HCT116 (cell line): ENCODE results near the gene USP53. TPM values are rescaled to one million over a fixed set of nuclear protein-coding genes. Genes with fewer than 3 reads are reported as not detected.
"Not testable (repeated sequence)": the region's sequence is repeated elsewhere in the genome, so short reads cannot be mapped to it uniquely, and the experiment has no call there.

ENCODE experiments used
- ATAC-seq: fragments of 200-7000 bp; cut with Tn5 transposase; 2 replicates; pipeline ENCODE4 v1.9.1; 2020; ENCODE audit warnings: mild to moderate bottlenecking, moderate library complexity
- BruUV-seq: library from RNA; stranded (reverse); fragments of 400-500 nt; replicated peaks from 2 replicates; lab custom pipeline; 2021; lab: Mats Ljungman, UMichigan
- CTCF ChIA-PET: fragments of 300-600 bp; sonication (Branson Sonifier 250); formaldehyde crosslinking; loops from one replicate; lab custom pipeline; 2021; ENCODE audit warnings: antibody characterized with exemption; lab: Charles Lee
- POLR2A ChIA-PET: fragments of 300-600, 350-600 bp; sonication (Branson Sonifier 250); formaldehyde crosslinking; loops from one replicate; lab custom pipeline; 2021; ENCODE audit warnings: antibody characterized with exemption; lab: Charles Lee
- RAD21 ChIA-PET, 2 experiments: fragments of 300-600 bp; sonication (Branson Sonifier 250); formaldehyde crosslinking; loops; one replicate each; lab custom pipeline; 2023; ENCODE audit warnings: low total read pairs in 2 of 2; ENCODE audit not compliant: uncharacterized antibody in 2 of 2, unreplicated experiment in 2 of 2, low non-redundant PET in 1 of 2; lab: Charles Lee
- DNase-seq: peaks from one replicate; pipeline ENCODE4 v3.0.0-alpha.2; 2010; ENCODE audit warnings: low read depth, low spot score
- H2AFZ ChIP-seq: fragments of 200-600 bp; shearing (Covaris generic), sonication (generic); 2 replicates; pipeline ENCODE4 v1.6.1; 2017; ENCODE audit warnings: low read depth, mixed run types, mixed read lengths, antibody characterized with exemption, low read length; ENCODE audit not compliant: poor library complexity, severe bottlenecking
- H3K27ac ChIP-seq: 2 replicates; pipeline ENCODE4 v1.5.1; 2012; ENCODE audit warnings: low read depth, low read length
- H3K27me3 ChIP-seq: fragments of 200-600 bp; sonication (generic); 2 replicates; pipeline ENCODE4 v1.6.1; 2016; ENCODE audit warnings: mixed run types, low read length, mixed read lengths; ENCODE audit not compliant: insufficient read depth
- H3K36me3 ChIP-seq, 2 experiments: fragments of 200-500 bp in 1 of 2; fragments of 200-600 bp in 1 of 2; sonication (Bioruptor generic) in 1 of 2; sonication (generic) in 1 of 2; 2 replicates each; pipeline versions ENCODE4 v1.5.1 to v1.6.1; 2014 to 2016; ENCODE audit warnings: low read length in 2 of 2, inconsistent platforms in 1 of 2, mixed read lengths in 1 of 2, mixed run types in 1 of 2; ENCODE audit not compliant: insufficient read depth in 2 of 2, control insufficient read depth in 1 of 2
- H3K4me1 ChIP-seq, 2 experiments: fragments of 200-600 bp in 1 of 2; sonication (generic) in 1 of 2; 2 replicates each; pipeline versions ENCODE4 v1.5.1 to v1.6.1; 2012 to 2017; ENCODE audit warnings: low read length in 2 of 2, inconsistent platforms in 1 of 2, mild to moderate bottlenecking in 1 of 2, mixed read lengths in 1 of 2, mixed run types in 1 of 2, moderate library complexity in 1 of 2; ENCODE audit not compliant: insufficient read depth in 2 of 2, control insufficient read depth in 1 of 2
- H3K4me2 ChIP-seq: fragments of 200-600 bp; sonication (generic); 2 replicates; pipeline ENCODE4 v1.6.1; 2017; ENCODE audit warnings: mixed run types, low read length, mixed read lengths
- H3K4me3 ChIP-seq, 2 experiments: fragments of 200-600 bp in 1 of 2; sonication (generic) in 1 of 2; replicated peaks in 1 of 2; 2 replicates each; pipeline ENCODE4 v1.5.1; 2011 to 2016; ENCODE audit warnings: low read length in 2 of 2, control low read depth in 1 of 2, low read depth in 1 of 2, mild to moderate bottlenecking in 1 of 2, mixed read lengths in 1 of 2, mixed run types in 1 of 2
- H3K79me2 ChIP-seq: fragments of 200-600 bp; sonication (generic); 2 replicates; pipeline ENCODE4 v1.6.1; 2017; ENCODE audit warnings: mild to moderate bottlenecking, mixed run types, low read length, moderate library complexity, mixed read lengths; ENCODE audit not compliant: insufficient read depth
- H3K9ac ChIP-seq: fragments of 200-600 bp; sonication (generic); 2 replicates; pipeline ENCODE4 v1.6.1; 2016; ENCODE audit warnings: low read length, mixed read lengths
- H3K9me2 ChIP-seq: fragments of 200-600 bp; sonication (generic), shearing (Covaris generic); 2 replicates; pipeline ENCODE4 v1.6.1; 2017; ENCODE audit warnings: mixed run types, mild to moderate bottlenecking, moderate library complexity; ENCODE audit not compliant: insufficient read depth
- H3K9me3 ChIP-seq, 2 experiments: fragments of 200-500 bp in 1 of 2; fragments of 200-600 bp in 1 of 2; sonication (Bioruptor generic) in 1 of 2; sonication (generic) in 1 of 2; 2 replicates each; pipeline ENCODE4 v1.6.1; 2014 to 2017; ENCODE audit warnings: low read length in 2 of 2, mixed read lengths in 2 of 2, inconsistent platforms in 1 of 2, low read depth in 1 of 2, mild to moderate bottlenecking in 1 of 2, mixed run types in 1 of 2, moderate library complexity in 1 of 2; ENCODE audit not compliant: control insufficient read depth in 1 of 2, insufficient read depth in 1 of 2
- H4K20me1 ChIP-seq: fragments of 200-600 bp; sonication (generic), shearing (Covaris generic); 2 replicates; pipeline ENCODE4 v1.6.1; 2017; ENCODE audit warnings: mixed run types, mild to moderate bottlenecking, moderate library complexity; ENCODE audit not compliant: insufficient read depth
- intact Hi-C: fragments of 100-400 bp; cut with micrococcal nuclease; formaldehyde crosslinking; loops from 2 replicates; pipeline ENCODE4 v1.10.0; 2022
- total RNA-seq: library from RNA; stranded (reverse); gene quantifications from one replicate; pipeline ENCODE4 v1.2.1, GENCODE V29; 2021; ENCODE audit not compliant: unreplicated experiment

Gene USP53
- total RNA-seq, 1 experiment from 2014 or later, result 22.0 TPM

DNA sequence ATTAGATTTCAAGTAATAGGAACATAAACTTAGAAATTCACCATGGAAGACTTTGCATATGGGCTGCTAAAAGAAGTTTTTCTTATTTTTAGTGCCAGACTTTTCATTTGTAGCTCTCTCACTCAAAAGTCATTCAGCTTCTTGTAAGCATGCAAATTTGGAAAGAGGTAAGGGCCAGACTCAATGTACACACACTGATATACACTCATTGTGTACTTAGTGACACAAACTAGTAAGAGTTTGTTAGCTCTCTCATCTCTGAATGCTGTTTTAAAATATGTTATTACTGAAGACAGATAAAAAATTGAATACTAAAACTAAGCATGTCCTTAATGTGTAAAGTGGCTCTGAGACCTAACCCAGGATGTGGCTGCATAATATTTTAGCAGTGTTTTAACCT is 127.4 kb downstream of the USP53 start:
- H3K4me1 ChIP-seq, BruUV-seq, CTCF ChIA-PET, H2AFZ ChIP-seq, H3K4me3 ChIP-seq, RAD21 ChIA-PET, H3K27ac ChIP-seq, H4K20me1 ChIP-seq, POLR2A ChIA-PET, H3K9me3 ChIP-seq, H3K9ac ChIP-seq, H3K9me2 ChIP-seq, H3K36me3 ChIP-seq, H3K4me2 ChIP-seq, ATAC-seq, intact Hi-C loops, H3K27me3 ChIP-seq, H3K79me2 ChIP-seq, DNase-seq: not testable (repeated sequence)

DNA sequence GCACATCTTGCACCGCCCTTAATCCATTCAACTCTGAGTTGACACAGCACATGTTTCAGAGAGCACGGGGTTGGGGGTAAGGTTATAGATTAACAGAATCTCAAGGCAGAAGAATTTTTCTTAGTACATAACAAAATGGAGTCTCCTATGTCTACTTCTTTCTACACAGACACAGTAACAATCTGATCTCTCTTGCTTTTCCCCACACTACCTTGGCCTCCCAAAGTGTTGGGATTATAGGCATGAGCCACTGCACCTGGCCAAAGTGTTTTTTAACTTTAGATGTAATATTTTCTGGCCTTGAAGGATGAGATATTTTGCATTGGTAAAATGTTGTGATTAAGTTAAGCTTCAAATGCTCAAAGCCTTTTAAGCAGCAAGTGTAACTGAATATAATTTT is 130.8 kb downstream of the USP53 start:
- H3K9me2 ChIP-seq, intact Hi-C loops, H3K4me3 ChIP-seq, H3K4me2 ChIP-seq, RAD21 ChIA-PET, H3K27ac ChIP-seq, H3K9ac ChIP-seq, CTCF ChIA-PET, H3K36me3 ChIP-seq, H3K27me3 ChIP-seq, H4K20me1 ChIP-seq, H3K79me2 ChIP-seq, H2AFZ ChIP-seq, BruUV-seq, POLR2A ChIA-PET, H3K4me1 ChIP-seq, DNase-seq, H3K9me3 ChIP-seq, ATAC-seq: not testable (repeated sequence)

Other genes with a start within 250 kb of the USP53 start
- gene MYOZ2, start 76.9 kb upstream of the USP53 start, total RNA-seq, result not detected
- not detected for gene FABP2, start 109.4 kb downstream of the USP53 start, total RNA-seq